A673 (cell line): Measurements from ENCODE around the gene PDE11A.

Experiments
- EZH2 ChIP-seq: fragments of 200-600 bp; sonication (generic); IDR thresholded peaks from 2 replicates; pipeline ENCODE4 v1.6.1; 2017; ENCODE audit warnings: borderline replicate concordance, low read depth, mild to moderate bottlenecking, mixed read lengths, antibody characterized with exemption, low read length; ENCODE audit not compliant: poor library complexity, severe bottlenecking
- TF ChIP-seq, protein P1 (sequence below): fragments of 300-800, 200-600 bp; sonication (generic); conservative IDR thresholded peaks from 2 replicates; pipeline ENCODE4 v1.5.1; 2017; ENCODE audit warnings: low read depth, mild to moderate bottlenecking, antibody characterized with exemption, low read length, moderate library complexity, mixed read lengths

DNA sequence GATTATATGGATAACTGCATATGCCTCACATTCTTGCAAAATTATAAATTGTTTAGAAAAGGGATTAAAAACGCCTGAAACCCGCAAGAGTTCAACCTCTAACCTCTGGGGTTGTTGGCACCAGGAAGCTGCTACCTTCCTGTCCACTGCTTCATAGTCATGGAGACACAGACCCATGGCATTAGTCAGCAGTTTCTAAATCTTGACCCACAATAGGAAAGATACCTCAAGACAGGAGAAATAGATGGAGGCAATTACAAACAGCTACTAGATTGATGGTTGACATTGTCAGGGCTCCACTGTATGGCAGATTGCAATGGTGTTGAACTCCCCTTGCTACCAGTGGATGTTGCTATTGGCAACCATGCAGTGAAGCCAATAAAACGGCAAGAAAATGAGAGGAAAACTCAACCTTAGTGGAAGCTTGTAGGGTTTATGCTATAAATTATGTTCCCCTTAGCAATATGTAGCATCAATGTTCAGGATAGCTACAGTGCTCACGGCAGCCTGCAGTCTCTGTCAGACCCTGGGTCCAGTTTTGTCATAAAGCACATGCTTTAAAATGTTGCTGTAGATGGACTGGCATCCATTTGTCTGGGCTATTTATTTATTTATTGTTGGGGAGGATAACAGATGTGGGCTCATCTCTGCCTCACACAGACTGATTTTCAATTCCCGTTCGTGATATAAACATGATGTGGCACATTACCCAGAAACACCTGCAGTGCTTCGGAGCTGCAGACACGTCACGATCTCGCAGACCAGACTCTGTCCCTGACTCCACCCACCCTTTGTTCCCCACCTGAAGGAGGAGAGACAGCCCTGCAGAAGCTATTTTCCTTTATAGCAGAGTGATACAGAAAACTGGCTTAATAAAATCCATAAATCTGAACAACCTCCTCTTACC lies 446.6 kb downstream of the PDE11A start:
- TF ChIP-seq, protein P1, sequence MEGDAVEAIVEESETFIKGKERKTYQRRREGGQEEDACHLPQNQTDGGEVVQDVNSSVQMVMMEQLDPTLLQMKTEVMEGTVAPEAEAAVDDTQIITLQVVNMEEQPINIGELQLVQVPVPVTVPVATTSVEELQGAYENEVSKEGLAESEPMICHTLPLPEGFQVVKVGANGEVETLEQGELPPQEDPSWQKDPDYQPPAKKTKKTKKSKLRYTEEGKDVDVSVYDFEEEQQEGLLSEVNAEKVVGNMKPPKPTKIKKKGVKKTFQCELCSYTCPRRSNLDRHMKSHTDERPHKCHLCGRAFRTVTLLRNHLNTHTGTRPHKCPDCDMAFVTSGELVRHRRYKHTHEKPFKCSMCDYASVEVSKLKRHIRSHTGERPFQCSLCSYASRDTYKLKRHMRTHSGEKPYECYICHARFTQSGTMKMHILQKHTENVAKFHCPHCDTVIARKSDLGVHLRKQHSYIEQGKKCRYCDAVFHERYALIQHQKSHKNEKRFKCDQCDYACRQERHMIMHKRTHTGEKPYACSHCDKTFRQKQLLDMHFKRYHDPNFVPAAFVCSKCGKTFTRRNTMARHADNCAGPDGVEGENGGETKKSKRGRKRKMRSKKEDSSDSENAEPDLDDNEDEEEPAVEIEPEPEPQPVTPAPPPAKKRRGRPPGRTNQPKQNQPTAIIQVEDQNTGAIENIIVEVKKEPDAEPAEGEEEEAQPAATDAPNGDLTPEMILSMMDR, result no peak
- no peak for TF ChIP-seq EZH2
